Activated CD4-positive, alpha-beta T cell treated with anti-CD3 and anti-CD28 coated beads, Interleukin-2, amount 10 ng/mL, durations not matched to agents 7 days and 5 days (primary cell): ENCODE data around the gene ZC3H12D. TPM values are rescaled to one million over a fixed set of nuclear protein-coding genes. Genes with fewer than 3 reads are reported as not detected.

Experiments used
- CTCF ChIA-PET: fragments of 350-600 bp; sonication (Branson Sonifier 250); formaldehyde crosslinking; loops from one replicate; lab custom pipeline; 2021; ENCODE audit warnings: antibody characterized with exemption; lab: Charles Lee
- POLR2A ChIA-PET: fragments of 350-600 bp; sonication (Branson Sonifier 250); formaldehyde crosslinking; loops from one replicate; lab custom pipeline; 2021; ENCODE audit warnings: antibody characterized with exemption; lab: Charles Lee
- DNase-seq: peaks from one replicate; pipeline ENCODE4 v3.0.0-alpha.2; 2020
- H3K27ac Mint-ChIP-seq: one replicate; pipeline ENCODE4 v1.8.0; 2021; ENCODE audit warnings: mild to moderate bottlenecking, moderate library complexity, mixed read lengths
- H3K27me3 Mint-ChIP-seq: one replicate; pipeline ENCODE4 v1.8.0; 2021; ENCODE audit warnings: mixed read lengths
- H3K36me3 Mint-ChIP-seq: one replicate; pipeline ENCODE4 v1.8.0; 2021; ENCODE audit warnings: low read depth, mixed read lengths
- H3K4me1 Mint-ChIP-seq: one replicate; pipeline ENCODE4 v1.8.0; 2021; ENCODE audit warnings: mixed read lengths
- H3K4me3 Mint-ChIP-seq: one replicate; pipeline ENCODE4 v1.8.0; 2021; ENCODE audit warnings: mild to moderate bottlenecking, moderate library complexity, mixed read lengths
- H3K9me3 Mint-ChIP-seq: one replicate; pipeline ENCODE4 v1.8.0; 2021; ENCODE audit warnings: mixed read lengths
- total RNA-seq, 2 experiments: library from RNA; stranded (reverse); gene quantifications; one replicate each; pipeline ENCODE4 v1.2.3, GENCODE V29; 2021

Gene ZC3H12D
- total RNA-seq, 2 experiments from 2014 or later, result 10.7 to 16.5 TPM

GRCh38 chr6:149455031-149455732 is 29.6 kb downstream of the ZC3H12D start:
- H3K9me3 Mint-ChIP-seq, result no peaks in the 10 kb centered on the region
- POLR2A ChIA-PET, result no interaction called here
- CTCF ChIA-PET, result interaction anchor here (0.6 to 1.7 kb wide), 3 partner anchors 10 to 424 kb away, joined by 3 to 5 read pairs (median 4); no protein-coding TSS in a partner anchor
- H3K36me3 Mint-ChIP-seq, result peaks cover 7% of the 10 kb centered on the region
- H3K4me3 Mint-ChIP-seq, result no peak overlapping the region
- no peaks in the 10 kb centered on the region for H3K27me3 Mint-ChIP-seq
- no peak overlapping the region for H3K27ac Mint-ChIP-seq
- H3K4me1 Mint-ChIP-seq, result peaks cover 3% of the 10 kb centered on the region
- no peak for DNase-seq

GRCh38 chr6:149454346-149454848 is 30.4 kb downstream of the ZC3H12D start:
- POLR2A ChIA-PET, result no interaction called here
- Mint-ChIP-seq H3K4me1 (peaks cover 3% of the 10 kb centered on the region), H3K9me3 (no peaks in the 10 kb centered on the region), H3K4me3 (no peak overlapping the region), H3K27me3 (no peaks in the 10 kb centered on the region), H3K36me3 (peaks cover 7% of the 10 kb centered on the region), H3K27ac (no peak overlapping the region)
- no peak for DNase-seq
- CTCF ChIA-PET, result interaction anchor here (0.7 to 1.7 kb wide), 3 partner anchors 9 to 74 kb away, joined by 3 to 5 read pairs (median 3); no protein-coding TSS in a partner anchor

DNA sequence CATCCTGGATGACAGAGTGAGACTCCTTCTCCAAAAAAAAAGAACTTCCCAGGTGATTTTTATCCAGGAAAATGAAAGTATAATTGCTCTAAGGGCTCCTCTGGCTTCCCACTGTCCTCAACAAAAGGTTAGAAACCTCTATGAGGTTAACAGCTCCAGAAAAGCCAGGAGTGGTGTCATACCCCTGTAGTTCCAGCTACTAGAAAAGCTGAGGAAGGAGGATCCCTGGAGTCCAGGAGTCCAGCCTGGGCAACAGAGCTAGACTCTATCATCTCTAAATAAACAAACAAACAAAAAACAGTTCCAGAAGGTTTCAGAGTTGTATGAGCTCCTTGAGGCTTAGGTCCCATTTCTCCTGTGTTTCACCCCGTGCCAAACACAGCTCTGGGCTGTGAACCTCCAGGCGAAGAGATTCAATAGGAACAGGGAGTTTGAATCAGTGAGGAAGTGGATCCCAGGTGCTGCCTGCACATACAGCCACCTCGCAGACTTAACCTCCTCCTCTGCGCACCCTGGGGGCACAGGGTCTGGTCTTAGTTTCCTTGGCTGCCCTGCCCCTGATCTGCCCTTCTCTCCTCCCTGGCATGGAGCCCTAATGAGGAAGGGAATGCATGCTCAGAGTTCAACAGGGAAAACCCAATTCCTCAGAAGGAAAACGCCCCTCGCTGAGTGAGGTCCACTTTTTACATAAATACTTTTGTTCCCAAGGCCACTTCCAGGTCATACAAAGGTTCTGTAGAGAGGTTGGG is 31.0 kb downstream of the ZC3H12D start:
- no peak overlapping the region for H3K27ac Mint-ChIP-seq
- no peak for DNase-seq
- POLR2A ChIA-PET, result no interaction called here
- no peaks in the 10 kb centered on the region for H3K9me3 Mint-ChIP-seq
- peaks cover 3% of the 10 kb centered on the region for H3K36me3 Mint-ChIP-seq
- no peak overlapping the region for H3K4me3 Mint-ChIP-seq
- H3K27me3 Mint-ChIP-seq, result no peaks in the 10 kb centered on the region
- H3K4me1 Mint-ChIP-seq, result peaks cover 3% of the 10 kb centered on the region
- CTCF ChIA-PET, result interaction anchor here (0.6 to 2.1 kb wide), 8 partner anchors 8 to 1186 kb away, joined by 3 to 6 read pairs (median 4); no protein-coding TSS in a partner anchor

DNA sequence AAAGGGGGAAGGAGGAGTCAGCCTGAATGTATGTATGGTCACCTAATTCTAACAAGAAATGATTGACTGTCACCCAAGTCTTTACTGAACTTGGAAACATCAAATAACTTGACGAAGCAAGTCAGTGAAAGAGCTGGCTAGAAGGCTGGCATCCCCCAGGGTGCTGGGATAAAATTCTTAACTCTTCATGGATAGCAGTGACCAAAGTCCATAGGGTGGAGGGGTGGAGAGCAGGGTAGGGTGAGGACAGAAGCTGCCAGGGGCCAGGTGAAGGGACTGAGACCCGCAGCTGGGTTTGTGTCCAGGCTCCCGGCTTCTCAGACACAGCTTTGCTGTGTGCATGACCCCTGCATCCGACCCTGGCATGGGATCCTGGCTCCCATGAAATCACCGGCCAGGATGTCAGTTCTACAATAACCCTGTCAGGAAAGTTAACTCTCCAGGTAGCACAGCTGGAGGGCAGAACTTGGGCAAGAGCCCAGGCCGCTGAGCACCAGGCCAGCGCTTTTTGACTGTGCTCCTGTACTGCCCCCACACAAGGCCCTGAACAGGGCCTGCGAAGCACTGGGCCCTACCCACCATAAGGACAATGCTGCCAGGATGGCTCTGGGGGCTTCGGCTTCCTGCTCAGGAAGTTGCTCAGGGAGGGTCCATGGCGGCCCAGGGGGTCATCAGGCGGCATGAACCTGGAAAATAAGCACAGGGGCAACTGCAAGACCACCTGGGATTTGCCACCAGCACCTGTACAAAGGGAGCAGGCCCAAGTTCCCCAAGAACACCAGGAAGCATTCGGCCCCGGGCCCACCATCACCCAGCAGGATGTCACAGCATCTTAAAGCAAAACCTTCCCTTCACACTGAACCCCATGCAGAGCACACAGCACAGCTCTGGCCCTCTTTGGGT is 32.5 kb downstream of the ZC3H12D start:
- no peak overlapping the region for H3K4me3 Mint-ChIP-seq
- peaks cover 6% of the 10 kb centered on the region for H3K36me3 Mint-ChIP-seq
- CTCF ChIA-PET, result interaction anchor here (0.5 to 2.1 kb wide), 5 partner anchors 16 to 418 kb away, joined by 3 to 7 read pairs (median 4); no protein-coding TSS in a partner anchor
- POLR2A ChIA-PET, result no interaction called here
- H3K4me1 Mint-ChIP-seq, result peaks cover 3% of the 10 kb centered on the region
- peak overlapping the region; percentile 46 for H3K27ac Mint-ChIP-seq
- H3K27me3 Mint-ChIP-seq, result no peaks in the 10 kb centered on the region
- no peaks in the 10 kb centered on the region for H3K9me3 Mint-ChIP-seq
- no peak for DNase-seq

DNA sequence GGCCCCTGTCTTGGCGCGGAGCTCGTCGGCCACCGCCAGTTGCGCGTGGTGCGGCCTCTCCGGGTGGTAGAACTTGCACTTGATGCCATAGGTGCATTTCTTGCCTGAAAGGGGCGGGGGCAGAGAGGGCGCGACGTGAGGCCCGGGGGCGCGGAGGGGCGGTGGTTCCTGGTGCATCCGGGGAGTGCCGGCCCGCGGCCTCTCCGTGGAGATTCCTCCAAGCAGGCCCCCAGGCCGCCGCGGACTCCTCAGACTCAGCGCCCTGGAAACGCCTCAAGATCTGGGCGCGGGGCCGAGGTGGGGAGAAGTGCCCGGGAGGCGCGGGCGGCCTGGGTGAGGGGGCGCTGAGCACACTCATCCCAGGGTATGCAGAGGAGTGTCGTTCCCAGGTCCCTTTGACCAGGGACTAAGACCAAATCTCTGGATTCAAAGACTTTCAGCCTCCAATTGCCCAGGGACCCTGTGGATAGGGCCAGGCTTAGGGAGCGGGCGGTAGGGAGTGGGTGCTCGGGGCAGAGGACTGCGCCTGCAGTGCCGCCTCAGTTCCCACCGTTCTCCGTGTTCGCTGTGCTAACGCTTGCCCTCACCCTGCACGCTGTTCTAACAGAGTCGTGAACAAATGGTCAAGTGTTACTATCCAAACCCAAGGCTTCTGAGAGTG is 33.3 kb downstream of the ZC3H12D start:
- no peaks in the 10 kb centered on the region for H3K27me3 Mint-ChIP-seq
- ChIA-PET CTCF (interaction anchor here (0.5 to 1.6 kb wide), 4 partner anchors 20 to 95 kb away, joined by 3 to 7 read pairs (median 6); partner anchors contain the start of gene PPIL4), POLR2A (no interaction called here)
- peaks cover 7% of the 10 kb centered on the region for H3K36me3 Mint-ChIP-seq
- DNase-seq, result peak; percentile 31
- H3K4me3 Mint-ChIP-seq, result no peak overlapping the region
- H3K9me3 Mint-ChIP-seq, result no peaks in the 10 kb centered on the region
- H3K27ac Mint-ChIP-seq, result no peak overlapping the region
- H3K4me1 Mint-ChIP-seq, result peaks cover 3% of the 10 kb centered on the region

DNA sequence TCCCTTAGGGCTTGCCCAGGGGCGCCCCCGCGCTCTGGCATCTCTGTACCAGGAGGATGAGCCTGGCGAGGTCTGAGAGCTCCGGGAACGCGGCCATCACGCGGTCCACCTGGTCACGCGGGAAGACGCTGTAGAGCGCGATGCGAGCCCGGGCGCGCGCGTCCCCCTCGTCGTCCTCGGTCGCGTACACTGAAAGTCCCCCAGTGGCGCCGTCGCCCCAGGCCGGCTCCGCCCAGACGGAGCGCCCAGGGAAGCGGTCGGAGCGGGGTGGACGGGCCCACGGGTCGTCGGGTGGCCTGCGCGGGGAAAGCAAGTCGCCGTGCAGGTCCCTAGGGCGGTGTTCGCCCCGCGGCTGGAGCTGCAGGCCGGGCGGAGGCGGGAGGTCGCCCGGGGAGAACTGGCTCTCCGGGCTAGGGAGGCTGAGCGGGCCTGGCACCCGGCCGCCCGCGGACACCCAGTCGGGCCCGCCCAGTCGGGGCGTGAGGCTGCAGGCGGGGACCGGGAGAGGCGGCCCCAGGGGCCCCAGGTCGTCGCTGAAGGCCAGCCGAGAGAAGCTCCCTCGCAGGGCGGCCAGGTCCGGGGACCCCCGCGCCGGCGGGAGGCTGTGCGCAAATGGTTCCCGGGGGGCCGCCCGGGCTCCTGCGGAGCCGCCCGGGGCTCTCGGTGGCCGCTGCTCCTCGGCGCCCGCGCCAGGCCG is 34.0 kb downstream of the ZC3H12D start:
- Mint-ChIP-seq H3K4me1 (peaks cover 3% of the 10 kb centered on the region), H3K4me3 (peak overlapping the region; percentile 16), H3K36me3 (peaks cover 7% of the 10 kb centered on the region), H3K9me3 (no peaks in the 10 kb centered on the region), H3K27me3 (no peaks in the 10 kb centered on the region), H3K27ac (no peak overlapping the region)
- CTCF ChIA-PET, result interaction anchor here (1.2 to 1.6 kb wide), 3 partner anchors 19 to 95 kb away, joined by 4 to 7 read pairs (median 4); partner anchors contain the start of gene PPIL4
- no peak for DNase-seq
- POLR2A ChIA-PET, result no interaction called here

- POLR2A ChIA-PET, result no interaction called here
- H3K27me3 Mint-ChIP-seq, result no peaks in the 10 kb centered on the region
- DNase-seq, result no peak
- peaks cover 7% of the 10 kb centered on the region for H3K36me3 Mint-ChIP-seq
- H3K4me1 Mint-ChIP-seq, result peaks cover 3% of the 10 kb centered on the region
- no peaks in the 10 kb centered on the region for H3K9me3 Mint-ChIP-seq
- H3K4me3 Mint-ChIP-seq, result peak overlapping the region; percentile 16
- CTCF ChIA-PET, result interaction anchor here (0.6 to 1.6 kb wide), 8 partner anchors 9 to 120 kb away, joined by 3 to 7 read pairs (median 4); partner anchors contain the start of gene PPIL4
- no peak overlapping the region for H3K27ac Mint-ChIP-seq
Measured at GRCh38 chr6:149449831-149450678, 34.8 kb downstream of the ZC3H12D start.

- H3K4me1 Mint-ChIP-seq, result peaks cover 3% of the 10 kb centered on the region
- H3K27me3 Mint-ChIP-seq, result no peaks in the 10 kb centered on the region
- peaks cover 10% of the 10 kb centered on the region for H3K36me3 Mint-ChIP-seq
- DNase-seq, result no peak
- H3K27ac Mint-ChIP-seq, result no peak overlapping the region
- H3K4me3 Mint-ChIP-seq, result no peak overlapping the region
- CTCF ChIA-PET, result interaction anchor here (0.6 to 1.6 kb wide), 5 partner anchors 17 to 390 kb away, joined by 3 to 5 read pairs (median 3); no protein-coding TSS in a partner anchor
- POLR2A ChIA-PET, result no interaction called here
- no peaks in the 10 kb centered on the region for H3K9me3 Mint-ChIP-seq
Measured at GRCh38 chr6:149448821-149449453, 35.9 kb downstream of the ZC3H12D start.

DNA sequence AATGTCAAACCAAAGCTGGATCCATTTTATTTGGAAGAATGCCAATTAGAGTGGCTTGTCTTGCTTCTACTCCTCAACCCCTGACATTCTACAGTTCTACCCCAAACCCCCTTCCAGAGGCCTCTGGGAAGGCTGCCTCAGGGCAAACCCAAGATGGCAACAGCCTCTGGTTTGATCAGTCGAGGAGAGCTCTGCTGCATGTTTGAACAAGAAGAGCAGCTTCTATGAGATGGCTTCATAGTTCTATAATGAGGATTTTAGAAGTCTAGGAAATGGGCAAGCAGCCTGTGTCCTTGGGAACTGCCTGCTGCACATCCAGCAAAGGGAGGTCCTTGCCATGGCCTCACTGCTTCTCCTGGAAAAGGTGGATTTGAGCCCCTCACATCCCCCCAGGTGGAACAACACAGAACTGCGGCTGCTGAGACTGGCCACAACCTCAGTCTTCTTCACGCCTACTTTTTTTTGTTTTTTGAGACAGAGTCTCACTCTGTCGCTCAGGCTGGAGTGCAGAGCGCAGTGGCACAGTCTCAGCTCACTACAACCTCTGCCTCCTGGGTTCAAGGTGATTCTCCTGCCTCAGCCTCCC is 37.9 kb downstream of the ZC3H12D start:
- Mint-ChIP-seq H3K36me3 (peaks cover 10% of the 10 kb centered on the region), H3K4me1 (peaks cover 1% of the 10 kb centered on the region), H3K4me3 (no peak overlapping the region), H3K27me3 (no peaks in the 10 kb centered on the region), H3K9me3 (no peaks in the 10 kb centered on the region), H3K27ac (no peak overlapping the region)
- no peak for DNase-seq
- POLR2A ChIA-PET, result interaction anchor here (0.5 kb wide), 1 partner anchor 64 kb away, joined by 3 read pairs; no protein-coding TSS in a partner anchor
- CTCF ChIA-PET, result interaction anchor here (0.6 to 2.0 kb wide), 8 partner anchors 12 to 187 kb away, joined by 3 to 7 read pairs (median 4); partner anchors contain the start of gene PPIL4

- Mint-ChIP-seq H3K27me3 (no peaks in the 10 kb centered on the region), H3K4me3 (no peak overlapping the region), H3K9me3 (no peaks in the 10 kb centered on the region), H3K36me3 (peaks cover 8% of the 10 kb centered on the region), H3K4me1 (no peaks in the 10 kb centered on the region), H3K27ac (no peak overlapping the region)
- DNase-seq, result no peak
- ChIA-PET POLR2A (no interaction called here), CTCF (interaction anchor here (0.6 to 2.1 kb wide), 5 partner anchors 9 to 441 kb away, joined by 3 to 11 read pairs (median 3); no protein-coding TSS in a partner anchor)
Measured at GRCh38 chr6:149445573-149445972, 39.2 kb downstream of the ZC3H12D start.
